DND-41 (cell line): ENCODE results near the gene LARP6.

ENCODE experiments used
- CTCF ChIP-seq: IDR thresholded peaks from 2 replicates; pipeline ENCODE4 v1.5.1; 2012; ENCODE audit warnings: borderline replicate concordance, low read length, moderate library complexity, mild to moderate bottlenecking; ENCODE audit not compliant: poor library complexity, severe bottlenecking; ENCODE audit errors: extremely low read depth
- EZH2 ChIP-seq: IDR thresholded peaks from 3 replicates; pipeline ENCODE4 v1.6.1; 2012; ENCODE audit warnings: borderline replicate concordance, low read depth, mild to moderate bottlenecking, moderate library complexity, low read length, inconsistent platforms; ENCODE audit not compliant: severe bottlenecking

- TF ChIP-seq CTCF (no peak), EZH2 (no peak)
Measured at GRCh38 chr15:70876683-70877082, 22.7 kb upstream of the LARP6 start.
